ENCODE data around the gene LY6G5B.
A peak's percentile ranks its signal among the peaks of the same experiment; 100 is the strongest.

Gene LY6G5B

GRCh38 chr6:31640612-31641011 lies 29.2 kb upstream of the LY6G5B start:
- no peak for DNase-seq (ENCODE audit: low read depth in 3 of 3, low spot score in 1 of 3)

DNA sequence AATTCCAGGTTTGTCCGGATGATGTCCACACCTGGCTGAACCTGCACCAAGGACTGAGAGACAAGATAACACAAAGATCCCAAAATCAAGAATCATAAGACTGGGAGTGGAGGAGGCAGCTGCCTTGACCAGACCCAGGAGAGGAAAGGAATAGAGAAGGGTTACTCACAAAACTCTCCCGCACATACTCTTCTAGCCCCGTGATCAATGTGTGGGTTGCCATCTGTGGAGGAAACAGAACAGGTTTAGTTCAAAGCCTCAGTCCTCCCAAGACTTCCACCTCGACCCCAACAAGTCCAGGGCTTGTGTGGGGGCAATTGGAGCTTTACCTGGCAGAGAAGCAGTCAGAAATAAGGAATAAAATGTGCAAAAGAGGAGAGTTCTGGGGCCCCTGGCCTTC lies 28.4 kb upstream of the LY6G5B start:
- no peak for DNase-seq (ENCODE audit: low read depth in 3 of 3, low spot score in 1 of 3)

- no peak for DNase-seq (ENCODE audit: low read depth in 3 of 3, low spot score in 1 of 3)
Measured at GRCh38 chr6:31642798-31643570, 26.8 kb upstream of the LY6G5B start.

GRCh38 chr6:31643818-31644454 lies 25.8 kb upstream of the LY6G5B start:
- no peak for DNase-seq (ENCODE audit: low read depth in 3 of 3, low spot score in 1 of 3)

DNA sequence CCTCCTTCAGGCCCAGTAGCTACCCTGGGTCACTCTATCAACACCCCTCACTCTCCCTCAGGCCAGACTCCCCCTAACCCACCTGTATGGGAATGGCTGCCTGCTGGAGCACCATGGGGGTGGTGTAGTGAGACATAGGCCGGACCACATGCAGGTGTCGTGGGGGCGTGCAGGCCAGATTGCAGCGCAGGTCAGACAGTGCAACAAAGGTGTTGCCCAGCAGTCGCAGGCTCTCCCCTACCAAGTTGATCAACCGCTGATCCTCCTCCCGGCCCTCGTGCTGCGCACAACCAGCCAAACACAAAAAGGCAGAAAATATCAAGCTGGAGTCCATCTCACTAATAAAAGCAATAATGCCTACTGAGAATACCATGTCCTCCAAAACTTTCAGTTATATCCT lies 24.5 kb upstream of the LY6G5B start:
- DNase-seq (ENCODE audit: low read depth in 3 of 3, low spot score in 1 of 3) = no peak

DNA sequence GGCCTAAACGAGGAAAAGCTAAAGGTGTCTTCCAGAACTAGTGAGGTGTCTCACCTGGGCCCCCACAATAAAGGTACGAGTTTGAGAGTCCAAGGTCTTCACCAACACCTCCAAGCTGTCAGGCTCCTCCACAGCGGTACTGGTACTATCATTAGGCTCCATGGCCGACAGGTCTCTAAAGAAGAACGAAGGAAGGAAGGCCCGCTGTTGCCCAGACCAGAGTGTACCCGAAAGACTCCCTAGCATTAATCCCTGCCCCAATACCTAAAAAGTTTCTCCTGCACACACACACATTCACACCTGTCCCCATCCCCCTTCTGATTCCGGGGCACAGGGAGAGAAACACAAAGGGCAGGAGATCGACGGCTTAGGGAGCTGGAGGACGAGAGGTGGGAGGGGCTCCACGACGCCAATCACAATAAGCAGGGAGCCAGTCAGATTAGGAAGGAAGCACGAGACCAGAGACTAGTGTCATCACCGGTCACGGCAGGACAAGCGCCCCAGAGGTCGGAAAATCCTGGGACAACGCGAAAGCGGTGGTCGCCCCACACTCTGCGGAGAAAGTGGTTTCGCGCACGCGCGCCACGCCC lies 18.1 kb upstream of the LY6G5B start:
- no peak for DNase-seq (ENCODE audit: low read depth in 3 of 3, low spot score in 1 of 3)

- DNase-seq (ENCODE audit: low read depth in 3 of 3, low spot score in 1 of 3) = peak in 1 of 3 donors; percentile 74
Measured at GRCh38 chr6:31652925-31653724, 16.7 kb upstream of the LY6G5B start.

GRCh38 chr6:31654574-31655348 lies 15.0 kb upstream of the LY6G5B start:
- no peak for DNase-seq (ENCODE audit: low read depth in 3 of 3, low spot score in 1 of 3)

DNA sequence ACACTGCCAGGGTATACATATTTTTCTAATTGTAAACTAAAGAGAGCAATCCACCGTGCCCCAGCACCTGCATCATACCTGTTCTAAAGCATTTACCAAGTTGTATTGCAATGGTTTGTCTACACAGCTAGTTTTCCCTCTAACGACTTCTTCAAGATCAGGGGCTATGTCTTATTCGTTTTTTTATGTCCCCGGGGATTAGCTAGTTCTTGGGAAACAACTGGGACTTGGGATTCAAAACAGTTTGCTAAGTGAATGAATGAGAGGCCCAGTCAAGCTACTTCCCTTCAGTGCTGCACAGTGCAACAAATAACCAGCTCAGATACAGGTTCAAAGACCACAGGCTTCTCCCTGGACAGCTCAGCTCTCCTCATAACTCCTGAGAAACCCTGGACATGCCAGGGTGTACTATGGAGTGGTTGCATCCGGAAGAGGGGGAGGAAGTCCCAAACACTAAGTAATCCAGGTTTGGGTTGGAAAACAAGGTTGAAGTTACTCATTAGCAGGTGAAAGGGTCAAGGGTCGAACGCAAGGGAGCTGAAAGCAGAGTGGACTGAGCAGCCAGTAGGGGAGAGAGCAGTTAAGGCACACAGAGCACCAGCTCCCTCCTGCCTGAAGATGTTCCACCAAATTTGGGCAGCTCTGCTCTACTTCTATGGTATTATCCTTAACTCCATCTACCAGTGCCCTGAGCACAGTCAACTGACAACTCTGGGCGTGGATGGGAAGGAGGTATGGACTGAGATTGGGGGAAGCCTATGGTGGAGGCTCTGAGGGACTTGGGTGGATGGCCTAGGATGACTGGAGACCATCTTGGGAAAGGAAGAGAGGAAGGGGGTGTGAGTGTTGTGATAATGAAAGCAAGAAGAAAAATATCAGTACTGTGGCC lies 14.2 kb upstream of the LY6G5B start, which contains the start of gene APOM:
TSS of gene APOM (plus strand) at position 546 of the 889 bp plus-strand sequence. CDS start at position 619, 73 bp downstream.
- no peak for DNase-seq (ENCODE audit: low read depth in 3 of 3, low spot score in 1 of 3)

GRCh38 chr6:31657406-31658157 lies 12.2 kb upstream of the LY6G5B start:
- DNase-seq (ENCODE audit: low read depth in 3 of 3, low spot score in 1 of 3) = no peak

- no peak for DNase-seq (ENCODE audit: low read depth in 3 of 3, low spot score in 1 of 3)
Measured at GRCh38 chr6:31658158-31658688, 11.6 kb upstream of the LY6G5B start.

DNA sequence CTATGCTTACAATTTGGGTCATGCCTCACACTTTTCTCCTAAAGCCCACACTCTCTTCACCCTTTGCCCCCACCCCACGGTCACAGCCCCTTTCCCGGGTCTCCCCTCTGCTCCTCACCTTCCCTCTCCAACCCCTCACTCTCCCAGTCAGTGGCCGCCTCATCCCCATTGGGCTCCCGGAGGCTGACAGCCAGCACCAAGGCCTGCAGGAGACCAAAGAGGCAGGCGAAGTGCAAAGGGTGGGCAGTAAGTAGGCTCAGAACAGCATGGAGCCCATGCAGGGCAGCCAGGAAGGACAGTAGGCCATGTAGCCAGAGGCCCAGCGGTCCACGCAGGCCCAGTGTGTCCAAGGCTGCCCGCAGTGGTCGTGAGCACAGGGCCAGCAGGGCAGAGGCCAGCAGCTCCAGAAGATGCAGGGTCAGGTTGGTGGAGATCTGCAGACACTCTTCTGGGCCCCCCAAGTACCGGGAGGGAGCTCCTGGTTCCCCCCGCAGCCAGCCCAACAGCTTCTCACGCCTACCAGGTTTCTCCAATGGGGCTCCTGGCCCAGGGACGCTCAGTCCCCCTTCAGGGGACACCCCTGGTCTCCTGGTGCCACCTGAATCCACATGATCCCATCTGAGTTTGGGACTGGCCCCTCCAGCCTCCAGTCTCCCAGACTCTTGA lies 10.7 kb upstream of the LY6G5B start:
- DNase-seq (ENCODE audit: low read depth in 3 of 3, low spot score in 1 of 3) = no peak

DNA sequence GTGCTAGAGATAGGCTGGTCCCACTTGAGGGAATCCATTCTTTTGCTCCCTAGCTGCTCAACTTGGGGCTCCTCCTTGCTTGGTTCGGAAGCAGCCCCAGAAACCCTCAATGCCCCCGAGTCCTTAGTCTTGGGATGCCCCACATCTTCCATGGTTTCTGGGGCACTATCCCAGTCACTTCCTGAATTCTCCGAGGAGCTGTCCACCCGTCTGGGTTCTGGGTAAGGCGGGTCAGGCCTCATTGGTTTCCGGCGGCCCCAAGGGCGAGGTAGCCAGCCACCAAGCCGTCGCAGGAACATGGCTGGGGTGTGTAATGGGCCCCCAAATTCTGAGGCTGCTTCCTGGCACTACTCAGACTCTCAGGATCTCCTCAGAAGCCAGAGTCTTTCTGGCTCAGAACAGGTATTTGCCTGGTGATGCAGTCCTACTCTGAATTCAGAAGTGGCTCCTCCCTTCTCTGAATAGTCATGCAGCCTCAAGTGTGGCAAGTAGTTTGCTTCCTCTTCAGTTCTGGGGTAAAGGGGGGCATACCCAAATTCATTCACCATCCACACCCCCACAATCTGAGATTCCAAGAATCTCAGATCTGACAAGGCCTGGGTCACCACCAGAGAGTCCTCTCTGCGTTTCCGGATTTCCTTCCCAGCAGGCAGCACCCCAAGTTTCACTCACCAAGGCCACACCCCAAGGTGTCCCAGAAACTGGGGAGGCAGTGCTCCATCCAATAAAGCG lies 10.0 kb upstream of the LY6G5B start:
- DNase-seq (ENCODE audit: low read depth in 3 of 3, low spot score in 1 of 3) = no peak

GRCh38 chr6:31660381-31661261 lies 9.2 kb upstream of the LY6G5B start, which contains the start of gene C6orf47:
Gene C6orf47, minus strand, starts transcription at chr6:31660778. Its CDS starts 831 bp downstream, at chr6:31659947.
- DNase-seq (ENCODE audit: low read depth in 3 of 3, low spot score in 1 of 3) = peak; percentile 42 to 59 (median 42)

GRCh38 chr6:31661262-31662123 lies 8.3 kb upstream of the LY6G5B start:
- no peak for DNase-seq (ENCODE audit: low read depth in 3 of 3, low spot score in 1 of 3)
